Stimulated activated CD8-positive, alpha-beta memory T cell treated with anti-CD3 and anti-CD28 coated beads, Interleukin-4, amount 100 ng/mL, for 48 hours (primary cell): ENCODE measurements around the gene STK17A.
"Not testable (repeated sequence)": the region's sequence is repeated elsewhere in the genome, so short reads cannot be mapped to it uniquely, and the experiment has no call there.

Experiments used
- DNase-seq: peaks from one replicate; pipeline ENCODE4 v3.0.0-alpha.2; 2020

The STK17A gene

DNA sequence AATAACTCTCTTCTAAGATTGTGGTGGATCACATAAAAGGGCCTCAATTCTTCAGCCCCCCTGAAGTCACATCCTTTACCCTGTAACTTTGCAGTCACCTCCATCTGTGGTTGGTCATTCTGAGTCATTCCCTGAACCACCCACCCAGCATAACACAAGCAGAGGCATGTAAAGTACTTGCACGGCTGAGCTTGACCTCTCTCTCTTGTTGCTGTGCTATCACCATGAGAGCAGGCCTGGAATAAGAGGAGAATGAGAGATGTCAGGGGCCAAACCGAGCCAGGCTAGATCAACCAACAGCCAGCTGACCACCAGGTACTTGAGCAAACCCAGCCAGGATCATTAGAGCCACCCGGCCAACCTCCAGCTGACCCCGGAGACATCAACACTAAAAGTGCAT lies 13.5 kb upstream of the STK17A start:
- no peak for DNase-seq

DNA sequence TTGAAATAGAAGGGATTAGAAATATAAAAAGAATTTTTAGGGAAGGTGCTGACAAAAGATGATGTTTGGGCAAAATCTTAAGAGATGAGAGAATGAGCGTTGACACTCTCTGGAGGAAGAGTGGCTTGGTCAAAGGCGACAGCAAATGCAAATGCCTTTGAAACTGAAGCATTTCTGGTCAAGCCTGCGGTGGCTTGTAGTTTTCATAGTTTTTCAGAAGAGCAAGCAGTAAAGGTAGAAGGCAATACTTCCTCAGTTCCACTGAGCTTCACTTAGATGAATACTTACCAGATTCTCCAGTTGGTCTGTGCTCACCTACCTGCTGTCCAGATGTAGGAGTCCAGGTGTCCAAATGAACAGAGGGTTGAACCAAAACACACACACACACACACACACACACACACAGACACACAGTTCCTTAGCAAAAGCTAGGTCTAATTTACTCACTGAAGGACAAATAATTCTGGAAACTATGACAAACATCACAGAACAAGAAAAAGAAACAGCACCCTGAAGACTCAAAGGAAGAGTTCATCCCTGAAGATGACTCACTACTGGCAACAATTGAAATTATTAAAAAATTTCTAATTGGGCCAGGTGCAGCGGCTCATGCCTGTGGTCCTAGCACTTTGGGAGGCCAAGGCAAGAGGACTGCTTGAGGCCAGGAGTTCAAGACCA lies 12.1 kb upstream of the STK17A start:
- DNase-seq: no peak

DNA sequence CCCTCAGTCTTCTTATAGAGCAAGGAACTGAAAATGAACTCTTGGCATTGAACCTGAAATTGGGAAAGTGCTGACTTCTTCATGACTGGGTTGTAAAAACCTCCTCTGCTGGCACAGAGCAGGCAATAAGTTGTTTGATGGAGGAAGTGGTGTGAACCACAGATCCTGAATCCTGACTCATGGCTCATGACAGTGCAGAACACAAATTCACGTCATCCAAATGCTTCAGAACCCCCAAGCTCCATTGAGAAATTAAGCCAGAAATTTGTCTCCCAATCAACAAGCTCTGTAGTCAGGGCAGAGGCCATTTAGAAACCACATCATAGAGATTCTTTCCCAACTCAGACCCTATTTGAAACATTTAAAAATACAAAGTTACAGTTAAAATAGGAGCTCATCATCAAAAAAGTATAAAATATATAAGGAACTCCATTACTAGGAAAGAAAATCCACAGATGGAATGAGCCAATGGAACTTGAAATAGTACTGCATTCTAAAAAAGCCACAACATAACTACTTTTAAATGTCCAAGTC lies 10.3 kb upstream of the STK17A start:
- peak; percentile 54 for DNase-seq

DNA sequence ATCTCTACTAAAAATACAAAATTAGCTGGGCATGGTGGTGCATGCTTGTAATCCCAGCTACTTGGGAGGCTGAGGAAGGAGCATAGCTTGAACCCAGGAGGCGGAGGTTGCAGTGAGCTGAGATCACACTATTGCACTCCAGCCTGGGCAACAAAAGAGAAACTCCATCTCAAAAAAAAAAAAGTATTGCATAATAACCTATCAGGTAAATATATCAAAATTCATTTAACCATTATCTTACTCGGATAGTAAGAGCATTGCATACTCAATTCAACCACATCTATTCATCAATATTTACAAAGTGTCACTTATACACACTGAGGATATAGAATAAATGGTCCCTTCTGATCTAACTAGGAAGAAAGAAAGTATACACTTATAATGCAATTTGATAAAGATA lies 9.1 kb upstream of the STK17A start:
- not testable (repeated sequence) for DNase-seq

DNA sequence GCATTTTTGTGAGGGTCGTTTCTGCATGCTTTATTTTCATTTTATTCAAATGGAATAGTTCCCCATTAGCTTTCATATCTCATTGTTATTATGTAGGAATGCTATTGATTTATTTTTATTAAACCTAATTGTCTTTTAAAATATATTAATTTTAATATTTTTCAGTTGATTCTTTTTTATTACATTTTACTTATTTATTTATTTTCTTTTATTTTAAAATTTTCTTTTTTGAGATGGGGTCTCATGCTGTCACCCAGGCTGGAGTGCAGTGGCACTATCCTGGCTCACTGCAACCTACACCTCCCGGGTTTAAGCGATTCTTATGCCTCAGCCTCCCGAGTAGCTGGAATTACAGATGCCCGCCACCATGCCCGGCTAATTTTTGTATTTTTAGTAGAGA lies 7.4 kb upstream of the STK17A start:
- DNase-seq: no peak

DNA sequence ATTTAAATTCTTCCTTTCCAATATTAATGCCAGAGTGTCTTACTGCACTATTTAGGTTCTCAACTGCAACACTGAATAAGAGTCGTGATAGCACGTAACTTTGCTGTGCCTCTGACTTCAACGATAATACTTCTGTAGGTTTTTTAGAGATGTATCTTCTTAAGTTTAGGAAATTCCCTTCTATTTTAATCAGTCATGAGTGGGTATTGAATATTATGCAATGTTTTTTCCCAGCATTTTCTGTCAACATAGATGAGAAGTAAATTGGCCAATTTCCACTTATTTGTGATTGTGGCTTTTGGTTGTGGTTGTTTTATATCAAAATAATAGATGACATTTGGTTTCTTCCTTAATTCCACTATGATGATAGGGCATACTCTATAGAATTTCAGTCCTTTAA lies 6.7 kb upstream of the STK17A start:
- no peak for DNase-seq

DNA sequence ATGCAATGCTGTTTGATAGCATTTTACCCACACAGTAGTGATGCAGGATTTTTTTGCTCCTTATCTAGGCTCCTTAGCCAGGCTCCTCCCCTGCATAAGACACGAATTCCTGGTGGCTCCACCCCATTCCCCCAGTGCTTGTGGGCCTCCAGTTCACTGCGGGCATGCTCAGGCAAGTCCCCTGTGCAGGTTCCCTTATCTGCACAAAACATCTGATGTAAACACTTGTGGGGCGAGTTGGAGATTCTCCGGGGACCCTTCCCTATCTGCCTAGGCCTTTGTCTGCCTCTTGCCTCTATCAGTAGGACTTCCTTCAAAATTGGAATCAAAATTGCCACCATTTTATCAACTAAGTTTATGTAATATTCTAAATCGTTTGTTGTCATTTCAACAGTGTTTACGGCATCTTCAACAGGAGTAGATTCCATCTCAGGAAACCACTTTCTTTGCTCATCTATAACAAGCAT lies 5.4 kb upstream of the STK17A start:
- no peak for DNase-seq

DNA sequence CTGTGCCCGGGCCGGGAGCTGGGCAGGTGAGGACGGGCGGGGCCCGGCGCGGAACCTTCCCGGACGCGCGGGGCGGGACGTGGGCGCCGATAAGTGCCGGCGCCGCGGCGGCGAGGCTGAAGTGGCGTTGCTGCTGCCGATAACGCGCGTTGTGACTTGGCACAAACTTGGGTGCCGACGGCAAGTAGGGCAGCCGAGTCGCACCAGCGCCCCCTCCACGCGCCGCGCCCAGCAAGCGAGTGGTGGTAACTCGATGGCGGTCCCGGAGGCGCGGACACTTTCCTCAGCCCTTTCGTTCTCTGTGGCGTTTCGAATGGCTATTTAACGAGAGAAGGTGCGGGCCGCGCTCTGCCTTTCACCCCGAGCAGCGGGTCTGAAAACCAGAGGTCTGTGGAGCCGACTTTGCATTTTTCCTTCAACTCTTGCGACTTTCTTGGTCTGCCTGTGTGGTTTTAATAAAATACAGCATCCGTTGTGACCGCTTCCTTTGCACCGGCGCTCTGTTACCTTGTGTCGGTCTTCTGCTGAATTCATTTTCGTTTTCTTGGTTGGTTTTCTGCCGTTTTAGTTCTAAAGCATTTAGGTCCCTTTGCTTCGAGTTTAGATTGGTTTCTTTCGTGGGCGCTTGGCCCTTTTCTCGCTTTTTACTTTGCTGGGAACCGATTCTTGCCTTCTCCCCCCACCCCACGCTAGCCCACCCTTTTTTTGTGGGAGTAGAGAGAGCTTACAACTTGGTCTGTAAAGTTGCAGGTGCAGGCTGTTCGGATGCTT lies 701 bp downstream of the STK17A start:
- DNase-seq: peak; percentile 77

DNA sequence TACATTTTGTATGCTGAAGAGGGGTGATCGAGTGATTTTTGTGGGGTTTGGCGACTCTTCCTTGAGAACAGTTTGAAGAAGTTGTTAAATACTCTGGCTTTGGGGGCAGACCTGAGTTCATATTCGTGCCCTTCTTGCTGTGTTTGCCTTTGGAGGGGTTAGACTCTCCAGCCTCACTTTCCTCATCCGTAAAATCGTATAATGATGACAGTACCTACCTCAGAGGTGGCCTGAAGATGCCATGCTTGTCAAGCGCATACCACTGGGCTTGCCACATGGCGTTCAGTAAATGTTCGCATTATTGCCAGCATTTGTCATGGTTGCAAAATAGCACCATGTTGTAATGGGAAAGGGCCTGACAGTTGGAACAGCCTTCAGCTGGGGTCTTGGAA lies 1.3 kb downstream of the STK17A start:
- DNase-seq: peak; percentile 43

DNA sequence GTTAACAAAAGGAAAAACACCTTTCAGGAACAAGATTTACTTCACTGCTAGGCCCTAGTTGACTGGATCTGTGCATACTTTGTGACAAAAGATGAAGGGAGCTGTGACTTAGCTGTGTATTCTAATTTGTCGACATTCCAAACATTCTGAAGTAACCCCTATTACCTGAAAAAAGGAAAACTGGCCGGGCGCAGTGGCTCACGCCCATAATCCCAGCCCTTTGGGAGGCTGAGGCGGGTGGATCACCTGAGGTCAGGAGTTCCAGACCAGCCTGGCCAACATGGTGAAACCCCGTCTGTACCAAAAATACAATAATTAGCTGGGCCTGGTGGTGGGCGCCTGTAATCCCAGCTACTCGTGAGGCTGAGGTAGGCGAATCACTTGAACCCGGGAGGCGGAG lies 1.8 kb downstream of the STK17A start:
- DNase-seq: not testable (repeated sequence)

DNA sequence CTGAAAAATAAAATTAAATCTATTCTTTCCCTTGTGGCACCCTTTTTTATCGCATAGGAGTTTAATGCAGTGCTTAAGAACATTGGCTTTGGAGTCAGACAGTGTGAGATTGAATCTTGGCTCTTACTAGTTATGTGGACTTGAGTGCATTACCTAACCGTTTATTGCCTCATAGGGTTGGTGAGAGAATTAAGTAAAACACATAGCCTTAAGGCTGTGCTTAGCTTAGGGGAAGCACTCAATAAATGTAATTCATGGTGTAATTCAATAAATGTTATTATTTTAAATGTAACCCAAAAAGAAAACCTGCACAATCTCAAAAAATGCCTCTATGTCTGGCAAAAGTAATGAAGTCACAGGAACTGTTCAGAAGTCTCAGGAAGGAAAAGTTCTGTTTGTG lies 2.7 kb downstream of the STK17A start:
- no peak for DNase-seq

DNA sequence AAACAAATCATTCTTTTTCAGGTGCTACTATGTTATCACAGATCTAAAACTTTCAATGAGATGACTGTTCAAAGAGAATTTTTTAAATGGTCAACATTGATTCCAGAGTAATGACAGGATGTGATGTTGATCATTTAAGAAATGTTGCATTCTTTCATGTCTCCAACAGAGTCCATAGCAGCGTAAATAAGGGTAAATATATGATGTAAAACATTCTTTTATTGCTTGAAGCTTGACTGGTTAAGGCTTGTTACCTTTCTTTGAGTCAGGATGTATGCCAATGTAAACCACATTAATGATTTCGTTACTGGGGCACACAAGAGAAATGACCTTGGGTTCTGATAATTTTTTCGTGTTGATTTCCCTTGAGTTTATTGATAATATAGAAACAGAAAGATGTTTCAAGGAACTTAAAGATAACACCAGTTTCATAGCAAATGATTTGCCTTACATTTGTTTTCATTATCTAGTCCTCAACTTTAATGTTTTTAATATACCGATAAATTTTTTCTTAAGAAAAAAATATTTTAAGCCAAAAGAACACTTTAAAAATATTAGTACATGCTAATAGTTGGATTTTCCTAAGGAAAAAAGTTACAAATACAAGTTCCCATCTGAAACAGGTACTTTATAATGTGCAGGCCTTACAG lies 3.5 kb downstream of the STK17A start:
- DNase-seq: no peak

DNA sequence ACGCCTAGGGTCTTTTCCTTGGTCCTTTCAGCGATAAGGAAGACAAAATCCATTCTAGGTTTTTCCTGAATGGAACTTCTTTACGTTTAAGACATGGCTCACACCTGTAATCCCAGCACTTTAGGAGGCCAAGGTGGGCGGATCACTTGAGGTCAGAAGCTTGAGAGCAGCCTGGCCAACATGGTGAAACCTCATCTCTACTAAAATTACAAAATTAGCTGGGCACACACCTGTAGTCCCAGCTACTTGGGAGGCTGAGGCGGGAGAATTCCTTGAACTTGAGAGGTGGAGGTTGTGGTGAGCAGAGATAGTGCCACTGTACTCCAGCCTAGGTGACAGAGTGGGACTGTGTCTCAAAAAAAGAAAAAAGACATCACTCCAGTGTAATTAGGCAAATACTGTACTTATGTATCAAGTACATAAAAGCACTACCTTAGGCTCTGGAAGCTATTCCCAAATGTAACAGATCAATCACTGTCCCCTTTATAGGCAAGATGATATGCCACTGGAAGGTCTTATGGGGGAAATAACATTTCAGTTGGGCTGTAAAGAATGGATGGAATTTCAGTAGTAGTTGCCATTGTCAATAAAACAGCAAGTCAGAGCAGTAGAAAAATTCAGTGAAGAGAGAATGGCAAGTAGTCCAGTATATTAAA lies 5.7 kb downstream of the STK17A start:
- DNase-seq: no peak

DNA sequence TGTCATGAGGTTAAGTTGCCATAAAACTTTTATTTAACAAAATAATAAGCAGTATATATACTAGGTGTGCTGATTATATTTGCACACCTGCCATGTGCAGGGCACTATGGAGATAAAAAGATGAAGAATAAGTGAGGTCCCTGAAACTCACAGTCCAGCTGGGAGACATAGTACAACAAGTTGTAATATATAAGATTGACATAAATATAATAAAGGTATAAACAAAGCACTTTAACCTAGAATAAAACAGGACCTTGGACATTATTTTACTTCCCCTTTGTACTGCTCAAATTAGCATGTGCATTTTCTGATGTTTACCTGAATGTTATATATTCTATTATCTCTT lies 6.2 kb downstream of the STK17A start:
- DNase-seq: no peak

DNA sequence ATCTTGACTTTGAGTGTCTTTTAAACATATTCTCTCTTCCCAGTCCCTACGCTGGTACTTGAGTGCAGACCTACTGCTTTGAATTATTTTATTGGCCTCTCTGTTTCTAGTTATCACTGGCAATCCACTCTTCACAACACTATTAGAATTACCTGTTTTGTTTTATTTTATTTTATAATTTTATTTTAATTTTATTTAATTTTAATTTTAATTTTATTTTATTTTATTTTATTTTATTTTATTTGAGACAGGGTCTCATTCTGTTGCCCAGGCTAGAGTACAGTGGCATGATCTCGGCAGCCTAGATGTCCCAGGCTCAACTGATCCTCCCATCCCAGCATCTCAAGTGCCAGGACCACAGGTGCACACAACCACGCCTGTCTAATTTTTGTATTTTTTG lies 6.8 kb downstream of the STK17A start:
- DNase-seq: no peak

DNA sequence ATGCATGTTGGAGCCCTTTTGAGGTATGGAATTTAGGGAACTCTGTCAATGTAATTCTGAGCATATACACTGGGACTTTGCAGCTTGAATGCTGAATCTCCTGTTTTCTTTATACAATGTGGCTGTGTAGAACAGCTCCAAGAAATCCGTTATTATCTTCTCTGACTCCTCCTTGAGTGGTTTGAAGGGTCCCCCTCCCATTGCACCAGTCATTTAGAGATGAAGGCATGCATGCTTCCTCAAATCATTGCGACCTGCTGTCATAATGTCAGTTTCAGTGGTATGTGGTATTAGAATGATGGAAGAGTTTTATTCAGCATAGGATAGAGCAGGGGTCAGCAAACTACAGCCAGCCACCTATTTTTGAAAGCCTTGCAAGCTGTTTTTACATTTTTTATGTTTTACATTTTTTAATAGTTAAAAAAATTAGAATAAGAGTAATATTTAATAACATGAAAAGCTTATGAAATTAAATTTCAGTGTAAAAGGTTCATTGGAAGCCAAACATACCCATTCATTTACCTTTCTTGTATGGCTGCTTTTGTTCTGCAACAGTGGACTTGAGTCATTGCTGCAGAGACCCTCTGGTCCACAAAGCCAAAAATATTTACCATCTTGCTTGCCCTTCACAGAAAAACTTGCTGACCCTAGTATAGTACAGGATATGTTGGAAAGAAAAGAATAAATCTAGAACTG lies 8.1 kb downstream of the STK17A start:
- no peak for DNase-seq

DNA sequence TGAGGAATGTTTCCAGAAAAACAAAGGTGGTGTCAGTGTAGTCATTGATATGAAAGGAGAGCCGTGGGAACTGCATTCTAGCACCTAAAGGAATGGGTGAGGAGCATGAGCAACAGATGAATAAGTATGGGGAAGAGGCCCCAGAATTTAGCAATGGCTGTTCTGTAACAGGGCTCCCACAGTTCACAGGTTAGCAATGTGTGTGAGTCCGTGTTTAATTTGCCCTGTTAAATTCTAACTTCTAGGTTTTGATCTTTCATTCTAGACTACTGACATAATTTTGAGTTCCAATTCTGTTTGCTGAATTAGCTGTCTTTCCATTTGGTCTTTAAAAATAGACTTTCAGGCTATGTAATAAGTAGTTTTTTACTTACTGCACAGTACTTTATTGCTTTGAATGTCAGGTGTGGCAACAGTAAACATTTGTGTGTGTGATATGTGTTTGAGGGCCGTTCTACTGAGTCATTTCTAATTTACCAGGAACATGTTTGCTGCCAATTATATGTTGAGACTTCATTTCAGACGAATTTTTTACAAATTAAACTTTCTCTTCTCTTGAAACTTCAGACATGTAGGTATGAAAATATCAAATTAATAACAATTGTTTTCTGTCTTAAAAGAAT lies 8.8 kb downstream of the STK17A start:
- DNase-seq: no peak

DNA sequence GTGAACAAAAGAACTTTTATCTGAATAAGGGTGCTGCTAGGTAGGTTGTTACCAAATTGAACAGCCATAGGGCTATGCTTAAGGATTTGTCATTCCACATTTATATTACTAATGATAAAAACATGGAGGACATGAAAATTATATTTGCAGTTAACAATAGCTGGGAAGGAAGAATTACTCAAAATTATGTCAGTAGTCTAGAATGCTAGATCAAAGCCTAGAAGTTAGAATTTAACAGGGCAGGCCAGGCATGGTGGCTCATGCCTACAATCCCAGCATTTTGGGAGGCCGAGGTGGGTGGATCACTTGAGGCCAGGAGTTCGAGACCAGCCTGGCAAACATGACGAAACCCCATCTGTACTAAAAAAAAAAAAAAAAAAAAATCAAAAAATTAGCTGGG lies 9.4 kb downstream of the STK17A start:
- DNase-seq: no peak

DNA sequence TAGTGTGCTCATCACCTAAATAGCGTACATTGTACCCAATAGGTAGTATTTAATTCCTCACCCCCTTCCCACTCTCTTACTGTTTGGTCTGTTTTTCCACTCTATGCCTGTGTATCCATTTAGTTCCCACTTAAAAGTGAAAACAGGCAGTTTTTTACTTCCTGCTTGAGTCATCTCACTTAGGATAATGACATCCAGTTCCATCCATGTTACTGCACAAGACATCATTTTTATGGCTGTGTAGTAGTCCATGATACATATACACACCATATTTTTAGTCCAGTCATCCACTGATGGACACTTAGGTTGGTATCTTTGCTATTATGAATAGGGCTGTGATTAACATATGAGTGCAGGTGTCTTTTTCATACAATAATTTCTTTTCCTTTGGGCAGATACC lies 10.1 kb downstream of the STK17A start:
- DNase-seq: no peak

DNA sequence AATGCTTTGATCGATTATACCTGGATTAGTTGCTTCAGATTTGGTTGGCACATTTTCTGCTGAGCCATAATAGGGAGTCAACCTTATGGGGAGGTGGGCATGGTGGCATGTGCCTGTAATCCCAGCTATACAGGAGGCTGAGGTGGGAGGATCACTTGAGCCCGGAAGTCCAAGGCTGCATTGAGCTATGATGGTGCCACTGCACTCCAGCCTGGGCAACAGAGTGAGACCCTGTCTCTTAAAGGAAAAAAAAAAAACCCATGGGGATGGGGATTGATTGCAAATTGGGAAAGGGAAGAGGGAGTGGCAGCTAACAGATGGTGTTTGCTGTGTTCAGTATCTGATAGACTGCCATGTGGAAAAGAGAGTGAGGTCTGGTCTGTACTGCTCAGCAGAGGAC lies 11.1 kb downstream of the STK17A start:
- DNase-seq: no peak

DNA sequence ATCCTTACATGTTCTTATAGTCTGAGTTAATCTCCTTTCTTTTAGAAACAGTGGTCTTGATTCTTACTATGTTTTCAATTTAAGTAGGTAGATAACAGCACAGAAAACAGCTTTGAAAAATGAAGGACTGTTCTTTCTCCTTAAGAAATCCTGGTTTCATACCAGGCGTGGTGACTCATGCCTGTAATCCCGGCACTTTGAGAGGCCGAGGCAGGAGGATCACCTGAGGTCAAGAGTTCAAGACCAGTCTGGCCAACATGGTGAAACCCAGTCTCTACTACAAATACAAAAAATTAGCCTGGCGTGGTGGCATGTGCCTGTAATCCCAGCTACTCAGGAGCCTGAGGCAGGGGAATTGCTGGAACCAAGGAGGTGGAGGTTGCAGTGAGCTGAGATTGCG lies 13.5 kb downstream of the STK17A start:
- DNase-seq: not testable (repeated sequence)

DNA sequence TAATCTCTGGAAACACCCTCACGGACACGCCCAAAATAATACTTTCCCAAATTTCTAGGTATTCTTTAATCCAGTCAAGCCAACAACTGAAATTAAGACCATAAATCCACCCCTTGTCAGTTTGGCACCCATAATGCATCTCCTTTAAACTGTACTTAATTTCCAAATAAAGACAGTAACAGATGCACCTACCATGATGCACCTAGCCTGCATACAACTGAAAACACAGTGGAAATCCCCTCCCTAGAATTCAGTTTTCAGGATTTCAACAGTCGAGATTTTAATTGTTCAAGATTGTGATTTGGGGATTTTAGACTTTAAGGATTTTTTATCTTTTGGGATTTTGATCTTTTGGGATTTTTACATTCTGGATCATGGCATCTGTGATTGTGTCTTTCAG lies 17.1 kb downstream of the STK17A start:
- DNase-seq: no peak
